Activated T-cell treated with anti-CD3 and anti-CD28 coated beads, Interleukin-2, amount 50 U/mL, for 72 hours (primary cell): Measurements from ENCODE around the gene PIK3R2. TPM values are rescaled to one million over a fixed set of nuclear protein-coding genes. Genes with fewer than 3 reads are reported as not detected.

Source experiments
- ATAC-seq, 2 donors: fragments of 150-1000 bp; cut with Tn5 transposase; replicated peaks in 1 of 2; 2 replicates each; pipeline ENCODE4 v1.10.0; 2021; ENCODE audit warnings: moderate library complexity in 2 of 2, mild to moderate bottlenecking in 1 of 2
- DNase-seq, 2 donors: peaks; one replicate each; pipeline ENCODE4 v3.0.0; 2021 to 2022; ENCODE audit warnings: mixed read lengths in 1 of 2
- H3K27ac Mint-ChIP-seq: one replicate; pipeline ENCODE4 v1.8.0; 2022; ENCODE audit warnings: mild to moderate bottlenecking, moderate library complexity, mixed read lengths
- H3K27me3 Mint-ChIP-seq: one replicate; pipeline ENCODE4 v1.8.0; 2022; ENCODE audit warnings: low read depth, mixed read lengths
- H3K36me3 Mint-ChIP-seq, 2 donors: one replicate each; pipeline ENCODE4 v1.8.0; 2022; ENCODE audit warnings: mixed read lengths in 2 of 2, mild to moderate bottlenecking in 1 of 2; ENCODE audit not compliant: insufficient read depth in 2 of 2
- H3K4me1 Mint-ChIP-seq: one replicate; pipeline ENCODE4 v1.8.0; 2022; ENCODE audit warnings: low read depth, mixed read lengths
- H3K4me3 Mint-ChIP-seq, 2 donors: one replicate each; pipeline ENCODE4 v1.8.0; 2022; ENCODE audit warnings: mild to moderate bottlenecking in 2 of 2, mixed read lengths in 2 of 2, moderate library complexity in 2 of 2
- H3K9me3 Mint-ChIP-seq, 2 donors: one replicate each; pipeline ENCODE4 v1.8.0; 2022; ENCODE audit warnings: mixed read lengths in 2 of 2
- total RNA-seq, 2 donors: library from RNA; stranded (reverse); gene quantifications; one replicate each; pipeline ENCODE4 v1.2.3, GENCODE V29; 2022

The PIK3R2 gene
- total RNA-seq, 2 donors from 2014 or later, result 13.3 to 15.4 TPM

GRCh38 chr19:18117692-18118378 lies 35.1 kb upstream of the PIK3R2 start:
- peaks cover 40% of the 10 kb centered on the region for H3K4me1 Mint-ChIP-seq
- H3K9me3 Mint-ChIP-seq, result no peaks in the 10 kb centered on the region

GRCh38 chr19:18118420-18119012 lies 34.4 kb upstream of the PIK3R2 start:
- Mint-ChIP-seq H3K27me3 (no peaks in the 10 kb centered on the region), H3K4me3 (peak overlapping the region; percentile 78 to 88), H3K4me1 (peaks cover 38% of the 10 kb centered on the region), H3K36me3 (peaks cover 0 to 3% of the 10 kb centered on the region in 2 donors), H3K9me3 (no peaks in the 10 kb centered on the region), H3K27ac (peak overlapping the region; percentile 67)
- ATAC-seq (no peak), DNase-seq (no peak)

More at GRCh38 chr19:18117692-18118378, 35.1 kb upstream of the PIK3R2 start:
- no peaks in the 10 kb centered on the region for H3K27me3 Mint-ChIP-seq
- DNase-seq (peak; percentile 96 to 98), ATAC-seq (peak; percentile 85 to 91)
- H3K27ac Mint-ChIP-seq, result peak overlapping the region; percentile 76
- H3K36me3 Mint-ChIP-seq, result peaks cover 0 to 1% of the 10 kb centered on the region in 2 donors
- H3K4me3 Mint-ChIP-seq, result peak overlapping the region; percentile 78 to 88

GRCh38 chr19:18119013-18119716 lies 33.8 kb upstream of the PIK3R2 start:
- Mint-ChIP-seq H3K36me3 (peaks cover 0 to 7% of the 10 kb centered on the region in 2 donors), H3K4me3 (peak overlapping the region; percentile 78 to 88)

GRCh38 chr19:18119717-18120105 lies 33.3 kb upstream of the PIK3R2 start:
- Mint-ChIP-seq H3K27ac (peak overlapping the region; percentile 67), H3K36me3 (peaks cover 0 to 11% of the 10 kb centered on the region in 2 donors)
- peak; percentile 37 to 47 for ATAC-seq

More at GRCh38 chr19:18119013-18119716, 33.8 kb upstream of the PIK3R2 start:
- Mint-ChIP-seq H3K27ac (peak overlapping the region; percentile 67), H3K9me3 (no peaks in the 10 kb centered on the region), H3K4me1 (peaks cover 38% of the 10 kb centered on the region), H3K27me3 (no peaks in the 10 kb centered on the region)
- DNase-seq, result peak; percentile 31 to 57
- peak; percentile 35 to 37 for ATAC-seq

GRCh38 chr19:18120127-18120526 lies 32.8 kb upstream of the PIK3R2 start:
- peak overlapping the region; percentile 67 for H3K27ac Mint-ChIP-seq
- H3K4me3 Mint-ChIP-seq, result peak overlapping the region; percentile 78 to 88
- H3K4me1 Mint-ChIP-seq, result peaks cover 38% of the 10 kb centered on the region
- H3K27me3 Mint-ChIP-seq, result no peaks in the 10 kb centered on the region
- DNase-seq (no peak), ATAC-seq (no peak)
- H3K36me3 Mint-ChIP-seq, result peaks cover 0 to 11% of the 10 kb centered on the region in 2 donors
- H3K9me3 Mint-ChIP-seq, result no peaks in the 10 kb centered on the region

More at GRCh38 chr19:18119717-18120105, 33.3 kb upstream of the PIK3R2 start:
- DNase-seq, result peak; percentile 61 to 66
- H3K9me3 Mint-ChIP-seq, result no peaks in the 10 kb centered on the region
- H3K4me1 Mint-ChIP-seq, result peaks cover 38% of the 10 kb centered on the region
- H3K27me3 Mint-ChIP-seq, result no peaks in the 10 kb centered on the region
- peak overlapping the region; percentile 78 to 88 for H3K4me3 Mint-ChIP-seq

GRCh38 chr19:18121166-18121565 lies 31.8 kb upstream of the PIK3R2 start:
- H3K27ac Mint-ChIP-seq, result no peak overlapping the region
- DNase-seq, result no peak
- no peak overlapping the region for H3K4me3 Mint-ChIP-seq
- H3K4me1 Mint-ChIP-seq, result peaks cover 38% of the 10 kb centered on the region
- no peaks in the 10 kb centered on the region for H3K9me3 Mint-ChIP-seq
- peaks cover 2 to 13% of the 10 kb centered on the region in 2 donors for H3K36me3 Mint-ChIP-seq
- H3K27me3 Mint-ChIP-seq, result no peaks in the 10 kb centered on the region
- no peak for ATAC-seq

- H3K4me3 Mint-ChIP-seq, result no peak overlapping the region
- H3K36me3 Mint-ChIP-seq, result peaks cover 2 to 14% of the 10 kb centered on the region in 2 donors
- ATAC-seq, result no peak
- H3K27ac Mint-ChIP-seq, result no peak overlapping the region
- peaks cover 33% of the 10 kb centered on the region for H3K4me1 Mint-ChIP-seq
- H3K9me3 Mint-ChIP-seq, result no peaks in the 10 kb centered on the region
- no peaks in the 10 kb centered on the region for H3K27me3 Mint-ChIP-seq
- no peak for DNase-seq
These were observed 30.5 kb upstream of the PIK3R2 start for GRCh38 chr19:18122424-18122823.

GRCh38 chr19:18122860-18123795 lies 29.8 kb upstream of the PIK3R2 start:
- ATAC-seq (no peak), DNase-seq (no peak)
- Mint-ChIP-seq H3K27ac (no peak overlapping the region), H3K9me3 (no peaks in the 10 kb centered on the region), H3K36me3 (peaks cover 2 to 14% of the 10 kb centered on the region in 2 donors), H3K27me3 (no peaks in the 10 kb centered on the region), H3K4me3 (no peak overlapping the region), H3K4me1 (peaks cover 31% of the 10 kb centered on the region)

- H3K4me3 Mint-ChIP-seq, result no peak overlapping the region
- DNase-seq (no peak), ATAC-seq (no peak)
- H3K36me3 Mint-ChIP-seq, result peaks cover 2 to 14% of the 10 kb centered on the region in 2 donors
- peaks cover 24% of the 10 kb centered on the region for H3K4me1 Mint-ChIP-seq
- H3K27me3 Mint-ChIP-seq, result no peaks in the 10 kb centered on the region
- no peak overlapping the region for H3K27ac Mint-ChIP-seq
- no peaks in the 10 kb centered on the region for H3K9me3 Mint-ChIP-seq
These were observed 29.1 kb upstream of the PIK3R2 start for GRCh38 chr19:18123819-18124218.

- H3K36me3 Mint-ChIP-seq, result peaks cover 2 to 13% of the 10 kb centered on the region in 2 donors
- peak overlapping the region; percentile 76 for H3K27ac Mint-ChIP-seq
These were observed 26.9 kb upstream of the PIK3R2 start for GRCh38 chr19:18126097-18126496.

GRCh38 chr19:18128044-18128443 lies 24.9 kb upstream of the PIK3R2 start:
- Mint-ChIP-seq H3K27me3 (no peaks in the 10 kb centered on the region), H3K4me1 (no peaks in the 10 kb centered on the region), H3K27ac (peak overlapping the region; percentile 21), H3K9me3 (no peaks in the 10 kb centered on the region), H3K4me3 (no peak overlapping the region), H3K36me3 (peaks cover 2 to 13% of the 10 kb centered on the region in 2 donors)
- peak; percentile 39 to 83 for ATAC-seq
- peak in 1 of 2 donors; percentile 23 for DNase-seq

More at GRCh38 chr19:18126097-18126496, 26.9 kb upstream of the PIK3R2 start:
- ATAC-seq (no peak), DNase-seq (no peak)
- no peaks in the 10 kb centered on the region for H3K27me3 Mint-ChIP-seq
- H3K9me3 Mint-ChIP-seq, result no peaks in the 10 kb centered on the region
- no peak overlapping the region for H3K4me3 Mint-ChIP-seq
- peaks cover 1% of the 10 kb centered on the region for H3K4me1 Mint-ChIP-seq

GRCh38 chr19:18128805-18129204 lies 24.2 kb upstream of the PIK3R2 start:
- DNase-seq, result no peak
- ATAC-seq, result no peak
- H3K27me3 Mint-ChIP-seq, result no peaks in the 10 kb centered on the region
- H3K4me1 Mint-ChIP-seq, result no peaks in the 10 kb centered on the region
- peaks cover 2 to 9% of the 10 kb centered on the region in 2 donors for H3K36me3 Mint-ChIP-seq
- no peak overlapping the region for H3K4me3 Mint-ChIP-seq
- no peaks in the 10 kb centered on the region for H3K9me3 Mint-ChIP-seq
- no peak overlapping the region for H3K27ac Mint-ChIP-seq
